Mucosa of rectum (tissue), 2 donors: ENCODE measurements around the gene RCC1.
"Not testable (repeated sequence)": the region's sequence is repeated elsewhere in the genome, so short reads cannot be mapped to it uniquely, and the experiment has no call there.

Source experiments
- H3K27ac ChIP-seq, 2 donors: one replicate each; pipeline ENCODE4 v1.7.0; 2013; ENCODE audit warnings: inconsistent platforms in 2 of 2, low read depth in 2 of 2, low read length in 2 of 2
- H3K27me3 ChIP-seq, 2 donors: one replicate each; pipeline ENCODE4 v1.7.0; 2013; ENCODE audit warnings: low read length in 2 of 2; ENCODE audit not compliant: control insufficient read depth in 2 of 2, insufficient read depth in 2 of 2
- H3K36me3 ChIP-seq, 2 donors: one replicate each; pipeline ENCODE4 v1.7.0; 2013; ENCODE audit warnings: low read length in 2 of 2; ENCODE audit not compliant: control insufficient read depth in 2 of 2, insufficient read depth in 2 of 2
- H3K4me1 ChIP-seq, 2 donors: one replicate each; pipeline ENCODE4 v1.7.0; 2013; ENCODE audit warnings: low read length in 2 of 2, mild to moderate bottlenecking in 1 of 2; ENCODE audit not compliant: control insufficient read depth in 2 of 2, insufficient read depth in 2 of 2
- H3K4me3 ChIP-seq, 2 donors: one replicate each; pipeline ENCODE4 v1.7.0; 2013; ENCODE audit warnings: low read length in 2 of 2
- H3K9ac ChIP-seq, 2 donors: one replicate each; pipeline ENCODE4 v1.7.0; 2013; ENCODE audit warnings: low read length in 2 of 2, low read depth in 1 of 2, mild to moderate bottlenecking in 1 of 2
- H3K9me3 ChIP-seq, 2 donors: one replicate each; pipeline ENCODE4 v1.7.0; 2013; ENCODE audit warnings: low read length in 2 of 2; ENCODE audit not compliant: control insufficient read depth in 2 of 2
- donor health status: healthy.
- donor health status: Normal muscosa, but diverticular disease.

The RCC1 gene, protein sequence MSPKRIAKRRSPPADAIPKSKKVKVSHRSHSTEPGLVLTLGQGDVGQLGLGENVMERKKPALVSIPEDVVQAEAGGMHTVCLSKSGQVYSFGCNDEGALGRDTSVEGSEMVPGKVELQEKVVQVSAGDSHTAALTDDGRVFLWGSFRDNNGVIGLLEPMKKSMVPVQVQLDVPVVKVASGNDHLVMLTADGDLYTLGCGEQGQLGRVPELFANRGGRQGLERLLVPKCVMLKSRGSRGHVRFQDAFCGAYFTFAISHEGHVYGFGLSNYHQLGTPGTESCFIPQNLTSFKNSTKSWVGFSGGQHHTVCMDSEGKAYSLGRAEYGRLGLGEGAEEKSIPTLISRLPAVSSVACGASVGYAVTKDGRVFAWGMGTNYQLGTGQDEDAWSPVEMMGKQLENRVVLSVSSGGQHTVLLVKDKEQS

GRCh38 chr1:28505406-28506187 is at the start of gene RCC1:
Gene RCC1 (plus strand): TSS chr1:28506043. CDS start chr1:28529867, 23,824 bp downstream.
- peaks cover 24 to 30% of the 10 kb centered on the region in 2 donors for H3K36me3 ChIP-seq
- H3K9ac ChIP-seq: peak within 1 kb of the TSS; percentile 84 to 94
- peaks cover 30 to 33% of the 10 kb centered on the region in 2 donors for H3K4me1 ChIP-seq
- no peaks in the 10 kb centered on the region for H3K9me3 ChIP-seq
- H3K27me3 ChIP-seq: no peaks in the 10 kb centered on the region
- peak within 1 kb of the TSS; percentile 87 to 98 for H3K4me3 ChIP-seq
- H3K27ac ChIP-seq: peak within 1 kb of the TSS; percentile 89 to 90

DNA sequence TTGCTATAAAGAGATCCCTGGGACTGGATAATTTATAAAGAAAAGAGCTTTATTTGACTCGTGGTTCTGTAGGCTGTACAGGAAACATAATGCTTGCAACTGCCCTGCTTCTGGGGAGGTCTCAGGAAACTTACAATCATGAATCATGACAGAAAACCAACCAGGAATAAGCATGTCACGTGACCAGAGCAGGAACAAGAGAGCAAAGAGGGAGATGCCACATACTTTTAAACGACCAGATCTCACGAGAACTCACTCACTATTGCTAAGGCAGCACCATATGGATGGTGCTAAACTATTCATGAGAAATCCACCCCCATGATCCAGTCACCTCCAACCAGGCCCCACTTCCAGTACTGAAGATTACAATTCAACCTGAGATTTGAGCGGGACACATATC is 49.8 kb upstream of the RCC1 start:
- H3K9me3 ChIP-seq: no peaks in the 10 kb centered on the region
- no peaks in the 10 kb centered on the region for H3K4me1 ChIP-seq
- H3K36me3 ChIP-seq: peaks cover 3 to 9% of the 10 kb centered on the region in 2 donors
- H3K27me3 ChIP-seq: no peaks in the 10 kb centered on the region
- H3K27ac ChIP-seq: no peak overlapping the region
- no peak overlapping the region for H3K9ac ChIP-seq
- no peak overlapping the region for H3K4me3 ChIP-seq

- Histone ChIP-seq H3K36me3 (peaks cover 7 to 13% of the 10 kb centered on the region in 2 donors), H3K4me3 (no peak overlapping the region), H3K27ac (no peak overlapping the region), H3K4me1 (no peaks in the 10 kb centered on the region), H3K27me3 (no peaks in the 10 kb centered on the region), H3K9ac (no peak overlapping the region), H3K9me3 (no peaks in the 10 kb centered on the region)
Measured at GRCh38 chr1:28457678-28458077, 48.2 kb upstream of the RCC1 start.

DNA sequence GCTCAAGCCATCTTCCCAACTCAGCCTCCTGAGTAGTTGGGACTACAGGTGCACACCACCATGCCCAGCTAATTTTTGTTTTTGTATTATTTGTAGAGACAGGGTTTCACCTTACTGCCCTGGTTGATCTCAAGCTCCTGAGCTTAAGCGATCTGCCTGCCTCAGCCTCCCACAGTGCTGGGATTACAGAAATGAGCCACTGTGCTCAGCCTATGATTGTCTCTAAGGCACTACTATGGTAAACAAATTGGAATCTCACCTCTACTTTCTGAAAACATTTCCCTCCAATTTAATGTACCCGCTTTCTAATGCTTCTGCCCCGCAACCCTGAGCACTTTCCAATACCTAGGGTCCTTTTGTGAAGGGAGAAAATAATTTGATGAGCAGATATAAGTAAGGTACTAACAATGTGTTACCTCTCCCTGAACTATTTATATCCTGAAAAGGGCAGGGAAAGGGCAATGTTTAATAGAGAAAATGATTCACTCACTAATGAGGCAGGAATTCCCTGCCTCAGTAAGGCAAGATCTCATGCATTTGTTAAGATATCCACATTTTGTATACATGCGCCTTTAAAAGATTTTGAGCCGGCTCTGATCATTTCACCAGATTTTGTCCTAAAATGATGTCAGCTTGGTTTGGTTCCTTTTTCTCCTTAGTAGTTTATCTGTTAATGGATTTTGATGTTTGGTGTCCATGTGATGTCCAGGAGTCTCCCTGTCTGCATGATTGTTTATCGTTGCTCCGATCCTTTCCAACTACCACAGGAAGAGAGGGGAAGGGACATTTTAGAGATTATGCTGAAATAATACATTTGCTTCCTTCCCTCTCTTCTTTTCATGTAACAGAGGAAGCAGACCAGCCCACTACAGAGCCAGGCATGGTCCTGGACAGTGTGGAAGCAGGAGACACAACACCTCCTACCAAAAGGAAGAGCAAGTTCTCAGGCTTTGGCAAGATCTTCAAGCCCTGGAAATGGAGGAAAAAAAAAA is 47.3 kb upstream of the RCC1 start:
- Histone ChIP-seq H3K27ac (no peak overlapping the region), H3K27me3 (no peaks in the 10 kb centered on the region), H3K36me3 (peaks cover 7 to 14% of the 10 kb centered on the region in 2 donors), H3K9me3 (no peaks in the 10 kb centered on the region), H3K9ac (no peak overlapping the region), H3K4me1 (no peaks in the 10 kb centered on the region), H3K4me3 (no peak overlapping the region)

DNA sequence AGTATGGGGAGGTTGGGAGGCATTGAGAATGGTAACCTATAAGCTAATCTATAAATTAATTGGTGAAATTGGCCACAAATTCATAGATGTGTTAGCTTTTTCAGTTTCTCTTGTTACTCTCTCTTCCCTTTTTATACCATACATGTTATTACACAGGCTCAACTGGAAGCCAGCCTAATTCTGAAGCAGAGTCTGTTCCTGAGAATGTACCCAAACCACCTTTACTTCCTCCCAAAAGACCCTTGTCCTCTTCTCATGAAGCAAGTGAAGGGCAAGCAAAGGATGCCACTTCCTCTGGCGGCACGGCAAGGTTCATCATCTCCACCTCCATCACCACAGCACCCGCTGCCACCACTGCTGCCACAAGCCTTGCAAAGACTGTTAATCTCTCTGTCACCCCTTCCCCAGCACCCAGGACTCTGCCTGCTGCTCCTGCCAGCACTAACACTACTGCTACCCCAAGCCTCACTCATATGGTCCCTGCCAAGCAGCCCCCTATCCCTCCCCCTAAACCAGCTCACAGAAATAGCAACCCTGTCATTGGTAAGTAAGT is 39.5 kb upstream of the RCC1 start:
- H3K27me3 ChIP-seq: no peaks in the 10 kb centered on the region
- H3K9me3 ChIP-seq: no peaks in the 10 kb centered on the region
- no peaks in the 10 kb centered on the region for H3K4me1 ChIP-seq
- no peak overlapping the region for H3K9ac ChIP-seq
- peaks cover 19 to 30% of the 10 kb centered on the region in 2 donors for H3K36me3 ChIP-seq
- no peak overlapping the region for H3K4me3 ChIP-seq
- H3K27ac ChIP-seq: no peak overlapping the region

DNA sequence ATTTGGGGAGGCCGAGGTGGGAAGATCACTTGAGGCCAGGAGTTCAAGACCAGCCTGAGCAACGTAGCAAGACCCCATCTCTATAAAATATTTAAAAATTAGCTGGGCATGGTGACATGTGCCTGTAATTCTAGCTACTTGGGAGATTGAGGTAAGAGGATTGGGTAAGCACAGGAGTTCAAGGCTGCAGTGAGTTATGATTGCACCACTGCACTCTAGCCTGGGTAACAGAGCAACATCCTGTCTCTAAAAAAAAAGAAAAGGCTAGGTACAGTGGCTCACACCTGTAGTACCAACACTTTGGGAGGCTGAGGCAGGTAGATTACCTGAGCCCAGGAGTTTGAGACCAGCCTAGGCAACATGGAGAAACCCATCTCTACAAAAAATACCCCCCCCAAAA is 35.7 kb upstream of the RCC1 start:
- Histone ChIP-seq H3K9ac (no peak overlapping the region), H3K9me3 (no peaks in the 10 kb centered on the region), H3K4me3 (no peak overlapping the region), H3K4me1 (no peaks in the 10 kb centered on the region), H3K27ac (no peak overlapping the region), H3K36me3 (peaks cover 25 to 27% of the 10 kb centered on the region in 2 donors), H3K27me3 (no peaks in the 10 kb centered on the region)

DNA sequence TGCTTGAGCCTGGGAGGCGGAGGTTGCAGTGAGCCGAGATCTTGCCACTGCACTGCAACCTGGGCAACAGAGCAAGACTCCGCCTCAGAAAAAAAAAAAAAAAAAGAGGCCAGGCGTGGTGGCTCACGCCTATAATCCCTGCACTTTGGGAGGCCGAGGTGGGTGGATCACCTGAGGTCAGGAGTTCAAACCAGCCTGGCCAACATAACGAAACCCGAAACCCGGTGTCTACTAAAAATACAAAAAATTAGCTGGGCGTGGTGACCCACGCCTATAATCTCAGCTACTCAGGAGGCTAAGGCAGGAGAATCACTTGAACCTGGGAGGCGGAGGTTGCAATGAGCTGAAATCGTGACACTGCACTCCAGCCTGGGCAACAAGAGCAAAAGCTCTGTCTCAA is 26.3 kb upstream of the RCC1 start:
- not testable (repeated sequence) for H3K9ac ChIP-seq, H3K27ac ChIP-seq, H3K4me1 ChIP-seq, H3K27me3 ChIP-seq, H3K9me3 ChIP-seq, H3K4me3 ChIP-seq
- peaks cover 21 to 40% of the 10 kb centered on the region in 2 donors for H3K36me3 ChIP-seq

DNA sequence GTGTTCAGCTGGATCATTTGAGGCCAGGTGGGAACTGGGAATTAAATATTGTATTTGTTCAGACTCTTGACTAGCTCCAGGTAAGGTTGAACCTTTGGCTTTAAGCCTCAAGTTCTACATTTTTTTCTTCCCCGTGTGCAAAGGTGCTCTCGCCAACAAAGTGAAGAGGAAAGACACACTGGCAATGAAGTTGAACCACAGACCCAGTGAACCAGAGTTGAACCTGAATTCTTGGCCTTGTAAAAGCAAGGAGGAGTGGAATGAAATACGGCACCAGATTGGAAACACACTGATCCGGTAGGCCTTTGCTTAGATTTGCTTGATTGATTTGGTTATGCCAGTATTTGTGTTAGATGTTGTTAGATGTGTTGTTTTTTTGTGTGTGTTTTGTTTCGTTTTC is 25.5 kb upstream of the RCC1 start:
- Histone ChIP-seq H3K9me3 (no peaks in the 10 kb centered on the region), H3K36me3 (peaks cover 21 to 40% of the 10 kb centered on the region in 2 donors), H3K27me3 (no peaks in the 10 kb centered on the region), H3K4me3 (no peak overlapping the region), H3K4me1 (no peaks in the 10 kb centered on the region), H3K9ac (no peak overlapping the region), H3K27ac (no peak overlapping the region)

DNA sequence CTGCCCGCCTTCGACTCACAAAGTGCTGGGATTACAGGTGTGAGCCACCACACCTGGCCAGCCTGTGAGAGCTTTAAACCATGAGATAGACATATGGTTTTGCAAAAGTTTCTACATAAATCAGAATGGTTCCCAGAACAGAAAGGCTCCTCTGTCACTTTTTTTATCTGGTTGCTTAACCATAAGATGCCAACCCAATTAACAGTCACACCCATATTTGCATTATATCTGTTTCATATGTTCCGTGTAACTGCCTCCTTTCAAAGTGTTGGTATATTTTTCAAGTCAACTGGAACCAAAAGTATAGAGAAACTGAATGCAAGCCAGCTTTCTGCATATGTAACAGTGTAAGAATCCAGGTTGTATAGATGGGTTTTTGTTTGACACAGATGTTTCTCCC is 23.7 kb upstream of the RCC1 start:
- Histone ChIP-seq H3K9ac (no peak overlapping the region), H3K4me3 (no peak overlapping the region), H3K9me3 (no peaks in the 10 kb centered on the region), H3K27ac (no peak overlapping the region), H3K27me3 (no peaks in the 10 kb centered on the region), H3K36me3 (peaks cover 28 to 42% of the 10 kb centered on the region in 2 donors), H3K4me1 (no peaks in the 10 kb centered on the region)
